ENCODE measurements around the gene ZNF724.
"Not testable (repeated sequence)": the region's sequence is repeated elsewhere in the genome, so short reads cannot be mapped to it uniquely, and the experiment has no call there.

Gene ZNF724

GRCh38 chr19:23283925-23284324, 33.7 kb upstream of the ZNF724 start:
- TF ChIP-seq ZNF274 (IDR thresholded peaks at IDR 0.05; ENCODE audit: low read depth, low read length) = no peak
- no peak for TF ChIP-seq SUZ12 (IDR thresholded peaks at IDR 0.05; ENCODE audit: extremely low read depth, insufficient read depth, insufficient read length)
- TF ChIP-seq YY1 (IDR thresholded peaks at IDR 0.05; ENCODE audit: insufficient read depth, insufficient read length) = no peak
- Histone ChIP-seq H3K9me3 (ENCODE audit: insufficient read depth, low read length) (peaks cover 19% of the 10 kb centered on the region), H3K4me1 (ENCODE audit: insufficient read depth, insufficient read length) (no peaks in the 10 kb centered on the region), H3K27me3 (ENCODE audit: insufficient read depth, insufficient read length) (no peaks in the 10 kb centered on the region), H3K9ac (ENCODE audit: insufficient read length, low read depth) (no peak overlapping the region), H3K4me3 (ENCODE audit: insufficient read length, low read depth) (no peak overlapping the region), H3K36me3 (ENCODE audit: insufficient read depth, insufficient read length, low read length) (no peaks in the 10 kb centered on the region)
- DNase-seq (ENCODE audit: low read depth, low spot score) = peak; percentile 84

GRCh38 chr19:23281663-23282276, 31.6 kb upstream of the ZNF724 start:
- Histone ChIP-seq H3K4me1 (ENCODE audit: insufficient read depth, insufficient read length) (no peaks in the 10 kb centered on the region), H3K4me3 (ENCODE audit: insufficient read length, low read depth) (no peak overlapping the region), H3K9me3 (ENCODE audit: insufficient read depth, low read length) (peaks cover 5% of the 10 kb centered on the region), H3K27me3 (ENCODE audit: insufficient read depth, insufficient read length) (no peaks in the 10 kb centered on the region), H3K9ac (ENCODE audit: insufficient read length, low read depth) (no peak overlapping the region), H3K36me3 (ENCODE audit: insufficient read depth, insufficient read length, low read length) (no peaks in the 10 kb centered on the region)
- TF ChIP-seq ZNF274 (IDR thresholded peaks at IDR 0.05; ENCODE audit: low read depth, low read length) (no peak), SUZ12 (IDR thresholded peaks at IDR 0.05; ENCODE audit: extremely low read depth, insufficient read depth, insufficient read length) (no peak), YY1 (IDR thresholded peaks at IDR 0.05; ENCODE audit: insufficient read depth, insufficient read length) (no peak)
- no peak for DNase-seq (ENCODE audit: low read depth, low spot score)

- H3K27me3 ChIP-seq (ENCODE audit: insufficient read depth, insufficient read length); H3K9ac ChIP-seq (ENCODE audit: insufficient read length, low read depth); DNase-seq (ENCODE audit: low read depth, low spot score); H3K4me1 ChIP-seq (ENCODE audit: insufficient read depth, insufficient read length); H3K36me3 ChIP-seq (ENCODE audit: insufficient read depth, insufficient read length, low read length); H3K9me3 ChIP-seq (ENCODE audit: insufficient read depth, low read length); H3K4me3 ChIP-seq (ENCODE audit: insufficient read length, low read depth): not testable (repeated sequence)
Measured at GRCh38 chr19:23278118-23278517, 27.9 kb upstream of the ZNF724 start.

GRCh38 chr19:23273590-23274412, 23.6 kb upstream of the ZNF724 start:
- DNase-seq (ENCODE audit: low read depth, low spot score) = peak; percentile 95
- peak overlapping the region; percentile 92 for H3K9ac ChIP-seq (ENCODE audit: insufficient read length, low read depth)
- no peaks in the 10 kb centered on the region for H3K27me3 ChIP-seq (ENCODE audit: insufficient read depth, insufficient read length)
- H3K4me1 ChIP-seq (ENCODE audit: insufficient read depth, insufficient read length) = peaks cover 3% of the 10 kb centered on the region
- H3K36me3 ChIP-seq (ENCODE audit: insufficient read depth, insufficient read length, low read length) = peaks cover 32% of the 10 kb centered on the region
- TF ChIP-seq YY1 (IDR thresholded peaks at IDR 0.05; ENCODE audit: insufficient read depth, insufficient read length) (peak; percentile 33), SUZ12 (IDR thresholded peaks at IDR 0.05; ENCODE audit: extremely low read depth, insufficient read depth, insufficient read length) (no peak)
- no peaks in the 10 kb centered on the region for H3K9me3 ChIP-seq (ENCODE audit: insufficient read depth, low read length)
- peak overlapping the region; percentile 81 for H3K4me3 ChIP-seq (ENCODE audit: insufficient read length, low read depth)

- peak overlapping the region; percentile 81 for H3K4me3 ChIP-seq (ENCODE audit: insufficient read length, low read depth)
- H3K36me3 ChIP-seq (ENCODE audit: insufficient read depth, insufficient read length, low read length) = peaks cover 39% of the 10 kb centered on the region
- H3K9me3 ChIP-seq (ENCODE audit: insufficient read depth, low read length) = no peaks in the 10 kb centered on the region
- no peaks in the 10 kb centered on the region for H3K27me3 ChIP-seq (ENCODE audit: insufficient read depth, insufficient read length)
- TF ChIP-seq SUZ12 (IDR thresholded peaks at IDR 0.05; ENCODE audit: extremely low read depth, insufficient read depth, insufficient read length) (no peak), ZNF274 (IDR thresholded peaks at IDR 0.05; ENCODE audit: low read depth, low read length) (no peak), YY1 (IDR thresholded peaks at IDR 0.05; ENCODE audit: insufficient read depth, insufficient read length) (no peak)
- H3K4me1 ChIP-seq (ENCODE audit: insufficient read depth, insufficient read length) = peaks cover 3% of the 10 kb centered on the region
- DNase-seq (ENCODE audit: low read depth, low spot score) = no peak
- peak overlapping the region; percentile 92 for H3K9ac ChIP-seq (ENCODE audit: insufficient read length, low read depth)
Measured at GRCh38 chr19:23273022-23273589, 22.9 kb upstream of the ZNF724 start.

- Histone ChIP-seq H3K4me3 (ENCODE audit: insufficient read length, low read depth) (no peak overlapping the region), H3K9ac (ENCODE audit: insufficient read length, low read depth) (no peak overlapping the region), H3K36me3 (ENCODE audit: insufficient read depth, insufficient read length, low read length) (peaks cover 75% of the 10 kb centered on the region), H3K9me3 (ENCODE audit: insufficient read depth, low read length) (no peaks in the 10 kb centered on the region), H3K4me1 (ENCODE audit: insufficient read depth, insufficient read length) (no peaks in the 10 kb centered on the region), H3K27me3 (ENCODE audit: insufficient read depth, insufficient read length) (no peaks in the 10 kb centered on the region)
- no peak for DNase-seq (ENCODE audit: low read depth, low spot score)
- no peak for TF ChIP-seq YY1 (IDR thresholded peaks at IDR 0.05; ENCODE audit: insufficient read depth, insufficient read length)
- TF ChIP-seq ZNF274 (IDR thresholded peaks at IDR 0.05; ENCODE audit: low read depth, low read length) = no peak
- TF ChIP-seq SUZ12 (IDR thresholded peaks at IDR 0.05; ENCODE audit: extremely low read depth, insufficient read depth, insufficient read length) = no peak
Measured at GRCh38 chr19:23263870-23264590, 13.8 kb upstream of the ZNF724 start.

- H3K4me1 ChIP-seq (ENCODE audit: insufficient read depth, insufficient read length) = no peaks in the 10 kb centered on the region
- H3K9ac ChIP-seq (ENCODE audit: insufficient read length, low read depth) = no peak overlapping the region
- peaks cover 77% of the 10 kb centered on the region for H3K36me3 ChIP-seq (ENCODE audit: insufficient read depth, insufficient read length, low read length)
- no peak overlapping the region for H3K4me3 ChIP-seq (ENCODE audit: insufficient read length, low read depth)
- TF ChIP-seq YY1 (IDR thresholded peaks at IDR 0.05; ENCODE audit: insufficient read depth, insufficient read length) (no peak), SUZ12 (IDR thresholded peaks at IDR 0.05; ENCODE audit: extremely low read depth, insufficient read depth, insufficient read length) (no peak), ZNF274 (IDR thresholded peaks at IDR 0.05; ENCODE audit: low read depth, low read length) (no peak)
- no peaks in the 10 kb centered on the region for H3K27me3 ChIP-seq (ENCODE audit: insufficient read depth, insufficient read length)
- no peak for DNase-seq (ENCODE audit: low read depth, low spot score)
- no peaks in the 10 kb centered on the region for H3K9me3 ChIP-seq (ENCODE audit: insufficient read depth, low read length)
Measured at GRCh38 chr19:23263396-23263795, 13.2 kb upstream of the ZNF724 start.

All from NT2/D1 (cell line).